Left lobe of liver (tissue), 2 donors: ENCODE results near the gene DCDC2B. TPM values are rescaled to one million over a fixed set of nuclear protein-coding genes. Genes with fewer than 3 reads are reported as not detected.
"Not testable (repeated sequence)": the region's sequence is repeated elsewhere in the genome, so short reads cannot be mapped to it uniquely, and the experiment has no call there.

Source experiments
- ATAC-seq: fragments of 200-7000 bp; cut with Tn5 transposase; one replicate; pipeline ENCODE4 v1.9.1; 2020; ENCODE audit warnings: mild to moderate bottlenecking, moderate library complexity
- DNase-seq: peaks from one replicate; pipeline ENCODE4 v3.0.0-alpha.2; 2020; ENCODE audit warnings: low spot score
- total RNA-seq: library from RNA; stranded (reverse); gene quantifications from one replicate; pipeline ENCODE4 v1.2.1, GENCODE V29; 2021
- donor health status: DM: no; HTN: no; CAD: no; lungs with moderate emphysema.
- donor health status: DM: no; HTN: yes; CAD: no.

Gene DCDC2B
- total RNA-seq, 1 donor from 2014 or later, result not detected

GRCh38 chr1:32255072-32256071 lies 46.5 kb downstream of the DCDC2B start:
- peak; percentile 61 for ATAC-seq

GRCh38 chr1:32256473-32257226 lies 47.8 kb downstream of the DCDC2B start:
- DNase-seq (no peak), ATAC-seq (no peak)

More at GRCh38 chr1:32255072-32256071, 46.5 kb downstream of the DCDC2B start:
- no peak for DNase-seq

GRCh38 chr1:32257227-32257508 lies 48.3 kb downstream of the DCDC2B start:
- DNase-seq (no peak), ATAC-seq (no peak)

DNA sequence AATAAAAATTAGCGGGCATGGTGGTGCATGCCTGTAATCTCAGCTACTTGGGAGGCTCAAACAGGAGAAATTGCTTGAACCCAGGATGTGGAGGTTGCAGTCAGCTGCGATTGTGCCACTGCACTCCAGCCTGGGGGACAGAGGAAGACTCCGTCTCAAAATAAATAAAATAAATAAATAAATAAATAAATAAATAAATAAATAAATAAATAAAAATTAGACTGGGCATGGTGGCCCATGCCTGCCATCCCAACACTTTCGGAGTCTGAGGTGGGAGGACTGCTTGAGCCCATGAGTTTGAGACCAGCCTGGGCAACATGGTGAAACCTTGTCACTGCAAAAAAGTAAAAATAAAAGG lies 54.3 kb downstream of the DCDC2B start:
- ATAC-seq, DNase-seq: not testable (repeated sequence)

GRCh38 chr1:32263744-32264143 lies 54.9 kb downstream of the DCDC2B start:
- ATAC-seq (no peak), DNase-seq (no peak)

Other genes starting within 250 kb of the DCDC2B start
- gene KHDRBS1, start 195.2 kb upstream of the DCDC2B start, total RNA-seq, result 24.1 TPM
- gene TMEM39B, start 136.2 kb upstream of the DCDC2B start, total RNA-seq, result 6.0 TPM
- gene KPNA6, start 101.0 kb upstream of the DCDC2B start, total RNA-seq, result 32.2 TPM
- gene TXLNA, start 29.4 kb upstream of the DCDC2B start, total RNA-seq, result 31.1 TPM
- 1.6 TPM for gene CCDC28B, start 8.5 kb upstream of the DCDC2B start, total RNA-seq
- gene IQCC, start 3.4 kb upstream of the DCDC2B start, total RNA-seq, result 0.53 TPM
- 4.8 TPM for gene TMEM234, start 13.3 kb downstream of the DCDC2B start, total RNA-seq
- gene EIF3I, start 13.3 kb downstream of the DCDC2B start, total RNA-seq, result 69.2 TPM
- 4.2 TPM for gene FAM167B, start 38.1 kb downstream of the DCDC2B start, total RNA-seq
- gene LCK, start 42.2 kb downstream of the DCDC2B start, total RNA-seq, result 1.2 TPM
- 29.8 TPM for gene HDAC1, start 83.0 kb downstream of the DCDC2B start, total RNA-seq
- 13.6 TPM for gene MARCKSL1, start 127.1 kb downstream of the DCDC2B start, total RNA-seq
- gene FAM229A, start 153.4 kb downstream of the DCDC2B start, total RNA-seq, result 10.0 TPM
- 1.6 TPM for gene TSSK3, start 153.4 kb downstream of the DCDC2B start, total RNA-seq
- 58.6 TPM for gene BSDC1, start 185.4 kb downstream of the DCDC2B start, total RNA-seq